ENCODE measurements around the gene CLASP1. TPM values are rescaled to one million over a fixed set of nuclear protein-coding genes. Genes with fewer than 3 reads are reported as not detected.
A peak's percentile ranks its signal among the peaks of the same experiment; 100 is the strongest.
"Not testable (repeated sequence)": the region's sequence is repeated elsewhere in the genome, so short reads cannot be mapped to it uniquely, and the experiment has no call there.

The CLASP1 gene
- total RNA-seq, 1 donor from 2014 or later, result 60.1 TPM

DNA sequence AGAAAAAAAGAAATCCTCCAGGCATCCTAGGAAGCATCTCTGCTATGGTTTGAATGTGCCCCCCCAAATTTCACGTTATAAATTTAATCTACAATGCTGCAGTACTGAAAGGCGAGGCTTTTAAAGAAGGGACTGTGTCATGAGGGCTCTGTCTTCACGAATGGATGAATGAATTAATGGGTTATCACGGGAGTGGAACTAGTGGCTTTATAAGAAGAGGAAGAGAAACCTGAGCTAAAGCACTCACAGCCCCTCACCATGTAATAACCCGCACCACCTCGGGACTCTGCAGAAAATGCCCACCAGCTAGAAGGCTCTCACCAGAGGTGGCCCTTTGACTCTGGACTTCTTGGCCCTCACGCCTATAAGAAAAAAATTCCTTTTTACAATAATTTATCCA is 90.9 kb downstream of the CLASP1 start:
- no peak overlapping the region for H3K27ac ChIP-seq (replicated peaks)
- intact Hi-C loops (cut with micrococcal nuclease), result no loop called here
- H3K4me3 ChIP-seq, result no peak overlapping the region
- no peaks in the 10 kb centered on the region for H3K9me3 ChIP-seq (replicated peaks)
- H3K36me3 ChIP-seq, result no peaks in the 10 kb centered on the region
- DNase-seq, result no peak
- H3K4me1 ChIP-seq, result peaks cover 90% of the 10 kb centered on the region
- TF ChIP-seq, protein P1, sequence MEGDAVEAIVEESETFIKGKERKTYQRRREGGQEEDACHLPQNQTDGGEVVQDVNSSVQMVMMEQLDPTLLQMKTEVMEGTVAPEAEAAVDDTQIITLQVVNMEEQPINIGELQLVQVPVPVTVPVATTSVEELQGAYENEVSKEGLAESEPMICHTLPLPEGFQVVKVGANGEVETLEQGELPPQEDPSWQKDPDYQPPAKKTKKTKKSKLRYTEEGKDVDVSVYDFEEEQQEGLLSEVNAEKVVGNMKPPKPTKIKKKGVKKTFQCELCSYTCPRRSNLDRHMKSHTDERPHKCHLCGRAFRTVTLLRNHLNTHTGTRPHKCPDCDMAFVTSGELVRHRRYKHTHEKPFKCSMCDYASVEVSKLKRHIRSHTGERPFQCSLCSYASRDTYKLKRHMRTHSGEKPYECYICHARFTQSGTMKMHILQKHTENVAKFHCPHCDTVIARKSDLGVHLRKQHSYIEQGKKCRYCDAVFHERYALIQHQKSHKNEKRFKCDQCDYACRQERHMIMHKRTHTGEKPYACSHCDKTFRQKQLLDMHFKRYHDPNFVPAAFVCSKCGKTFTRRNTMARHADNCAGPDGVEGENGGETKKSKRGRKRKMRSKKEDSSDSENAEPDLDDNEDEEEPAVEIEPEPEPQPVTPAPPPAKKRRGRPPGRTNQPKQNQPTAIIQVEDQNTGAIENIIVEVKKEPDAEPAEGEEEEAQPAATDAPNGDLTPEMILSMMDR (IDR thresholded peaks at IDR 0.05; ENCODE audit: borderline replicate concordance), result no peak
- no peaks in the 10 kb centered on the region for H3K27me3 ChIP-seq (ENCODE audit: low read depth)

DNA sequence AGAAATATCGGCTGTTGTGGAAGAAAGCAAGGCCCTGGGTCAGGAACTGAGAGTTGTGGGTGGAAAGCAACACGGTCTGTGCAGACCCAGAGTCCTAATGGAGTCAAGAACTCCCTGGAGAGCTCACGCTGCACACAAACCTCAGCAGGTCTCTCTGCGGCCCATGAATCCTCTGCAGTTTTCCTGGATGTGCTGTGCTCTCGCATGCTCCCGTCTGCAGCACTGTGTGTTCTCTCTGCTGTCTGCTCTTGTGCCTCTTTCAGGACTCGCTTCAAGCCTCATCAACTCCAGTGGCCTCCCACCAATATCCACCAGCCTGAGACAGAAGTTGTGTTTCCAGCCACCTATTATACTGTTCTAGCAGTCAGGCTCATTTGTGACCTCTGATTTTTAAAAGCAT is 94.3 kb downstream of the CLASP1 start:
- Histone ChIP-seq H3K27me3 (ENCODE audit: low read depth) (no peaks in the 10 kb centered on the region), H3K9me3 (replicated peaks) (no peaks in the 10 kb centered on the region), H3K4me1 (peaks cover 76% of the 10 kb centered on the region), H3K27ac (replicated peaks) (peak overlapping the region; percentile 64), H3K4me3 (no peak overlapping the region), H3K36me3 (no peaks in the 10 kb centered on the region)
- TF ChIP-seq, protein P1 (IDR thresholded peaks at IDR 0.05; ENCODE audit: borderline replicate concordance), result no peak
- intact Hi-C loops (cut with micrococcal nuclease), result no loop called here
- DNase-seq, result no peak

DNA sequence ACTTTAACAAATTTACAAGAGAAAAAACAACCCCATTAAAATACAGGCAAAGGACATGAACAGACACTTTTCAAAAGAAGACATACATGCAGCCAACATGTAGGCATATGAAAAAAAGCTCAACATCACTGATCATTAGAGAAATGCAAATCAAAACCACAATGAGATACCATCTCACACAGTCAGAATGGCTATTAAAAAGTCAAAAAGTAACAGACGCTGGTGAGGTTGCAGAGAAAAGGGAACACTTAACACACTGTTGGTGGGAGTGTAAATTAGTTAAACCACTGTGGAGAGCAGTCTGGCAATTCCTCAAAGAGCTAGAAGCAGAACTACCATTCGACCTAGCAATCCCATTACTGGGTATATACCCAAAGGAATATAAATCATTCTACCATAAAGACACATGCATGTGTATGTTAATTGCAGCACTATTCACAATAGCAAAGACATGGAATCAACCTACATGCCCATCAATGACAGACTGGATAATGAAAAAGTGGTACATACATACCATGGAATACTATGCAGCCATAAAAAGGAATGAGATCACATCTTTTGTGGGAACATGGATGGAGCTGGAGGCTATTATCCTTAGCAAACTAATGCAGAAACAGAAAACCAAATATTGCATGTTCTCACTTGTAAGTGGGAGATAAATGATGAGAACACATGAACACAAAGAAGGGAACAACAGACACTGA is 96.6 kb downstream of the CLASP1 start:
- H3K4me3 ChIP-seq; H3K36me3 ChIP-seq; H3K9me3 ChIP-seq (replicated peaks); DNase-seq; intact Hi-C loops (cut with micrococcal nuclease); H3K27ac ChIP-seq (replicated peaks); H3K27me3 ChIP-seq (ENCODE audit: low read depth): not testable (repeated sequence)
- peaks cover 59% of the 10 kb centered on the region for H3K4me1 ChIP-seq

DNA sequence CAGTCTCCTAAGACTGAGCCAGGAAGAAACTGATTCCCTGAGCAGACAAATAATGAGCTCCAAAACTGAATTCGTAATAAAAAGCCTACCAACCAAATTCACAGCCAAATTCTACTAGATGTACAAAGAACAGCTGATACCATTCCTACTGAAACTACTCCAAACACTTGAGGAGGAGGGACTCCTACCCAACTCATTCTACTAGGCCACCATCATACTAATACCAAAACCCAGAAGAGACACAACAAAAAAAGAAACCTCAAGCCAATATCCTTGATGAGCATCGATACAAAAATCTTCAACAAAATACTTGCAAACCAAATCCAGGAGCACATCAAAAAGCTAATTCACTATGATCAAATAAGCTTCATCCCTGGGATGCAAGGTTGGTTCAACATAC is 98.6 kb downstream of the CLASP1 start:
- H3K9me3 ChIP-seq (replicated peaks), result peaks cover 9% of the 10 kb centered on the region
- H3K4me3 ChIP-seq, result no peak overlapping the region
- H3K27me3 ChIP-seq (ENCODE audit: low read depth), result no peaks in the 10 kb centered on the region
- TF ChIP-seq, protein P1 (IDR thresholded peaks at IDR 0.05; ENCODE audit: borderline replicate concordance), result no peak
- no peak for DNase-seq
- no peak overlapping the region for H3K27ac ChIP-seq (replicated peaks)
- H3K4me1 ChIP-seq, result peaks cover 59% of the 10 kb centered on the region
- intact Hi-C loops (cut with micrococcal nuclease), result no loop called here
- H3K36me3 ChIP-seq, result no peaks in the 10 kb centered on the region

DNA sequence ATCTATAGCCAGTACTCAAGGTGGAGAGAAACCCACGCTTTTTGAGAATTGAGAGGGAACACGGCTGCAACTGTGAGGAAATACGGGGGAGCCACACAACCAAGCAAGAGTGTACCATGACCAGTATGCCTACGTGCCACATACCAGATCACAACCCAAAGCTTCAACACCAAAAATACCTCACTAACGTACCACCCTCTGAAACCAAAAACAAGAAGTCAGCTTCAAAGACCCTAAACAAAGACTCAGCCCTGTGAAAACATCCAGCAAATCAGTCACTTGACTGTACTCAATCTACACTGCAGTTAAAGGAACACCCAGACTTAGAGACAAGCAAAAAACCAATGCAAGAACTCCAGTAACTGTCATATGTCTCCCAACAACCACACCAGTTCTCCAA is 101.6 kb downstream of the CLASP1 start:
- H3K27ac ChIP-seq (replicated peaks), result peak overlapping the region; percentile 21
- TF ChIP-seq, protein P1 (IDR thresholded peaks at IDR 0.05; ENCODE audit: borderline replicate concordance), result no peak
- H3K9me3 ChIP-seq (replicated peaks), result peaks cover 9% of the 10 kb centered on the region
- H3K36me3 ChIP-seq, result no peaks in the 10 kb centered on the region
- H3K4me3 ChIP-seq, result no peak overlapping the region
- intact Hi-C loops (cut with micrococcal nuclease), result no loop called here
- no peaks in the 10 kb centered on the region for H3K27me3 ChIP-seq (ENCODE audit: low read depth)
- H3K4me1 ChIP-seq, result peaks cover 75% of the 10 kb centered on the region
- no peak for DNase-seq

DNA sequence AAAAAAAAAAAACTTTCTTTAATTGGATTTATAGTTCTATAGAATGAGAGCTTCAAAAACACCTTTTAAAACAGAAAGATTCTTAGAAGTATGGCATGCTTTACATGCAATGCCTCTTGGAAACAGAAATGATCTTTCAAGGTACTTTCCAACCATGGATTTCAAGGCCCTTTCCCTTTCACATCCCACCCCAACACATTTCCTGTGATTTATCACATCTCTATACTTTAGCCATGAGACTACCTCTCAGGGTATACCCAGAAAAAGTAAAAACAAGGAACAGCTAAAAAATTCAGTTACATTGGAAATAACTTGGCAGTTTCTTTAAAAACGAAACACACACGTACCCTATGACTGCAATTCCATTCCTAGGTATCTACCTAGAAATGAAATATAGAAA is 103.3 kb downstream of the CLASP1 start:
- Histone ChIP-seq H3K4me1 (peaks cover 78% of the 10 kb centered on the region), H3K27me3 (ENCODE audit: low read depth) (no peaks in the 10 kb centered on the region), H3K4me3 (no peak overlapping the region), H3K27ac (replicated peaks) (peak overlapping the region; percentile 58), H3K36me3 (no peaks in the 10 kb centered on the region), H3K9me3 (replicated peaks) (peaks cover 9% of the 10 kb centered on the region)
- TF ChIP-seq, protein P1 (IDR thresholded peaks at IDR 0.05; ENCODE audit: borderline replicate concordance), result no peak
- intact Hi-C loops (cut with micrococcal nuclease), result no loop called here
- no peak for DNase-seq

Measured in left ventricle myocardium inferior (tissue), 1 donor.